CD4-positive, alpha-beta T cell treated with Interleukin-17A for 1 hour (primary cell): Measurements from ENCODE around the gene TCAF1.
A peak's percentile ranks its signal among the peaks of the same experiment; 100 is the strongest.
"Not testable (repeated sequence)": the region's sequence is repeated elsewhere in the genome, so short reads cannot be mapped to it uniquely, and the experiment has no call there.

Source experiments
- DNase-seq: peaks from one replicate; pipeline ENCODE4 v3.0.0-alpha.2; 2020

TCAF1 gene

DNA sequence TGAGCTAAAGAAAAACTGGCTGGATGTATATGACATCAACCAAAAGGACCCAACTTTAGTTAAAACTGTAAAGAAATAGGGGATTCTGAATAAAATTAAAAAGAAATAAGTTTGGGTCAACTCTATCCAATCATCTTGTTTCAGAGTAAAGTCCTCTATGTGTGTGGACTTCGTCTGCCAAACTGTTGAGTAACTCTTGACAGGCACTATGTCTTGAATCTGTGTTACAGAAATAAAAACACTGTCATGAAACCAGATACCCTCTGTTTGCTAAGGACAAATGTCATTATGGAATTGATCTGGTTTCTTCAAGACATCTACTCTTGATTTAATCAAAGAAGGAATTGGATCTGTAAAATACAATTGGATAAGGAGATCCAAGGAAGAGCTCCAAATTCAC is 46.5 kb downstream of the TCAF1 start:
- not testable (repeated sequence) for DNase-seq

DNA sequence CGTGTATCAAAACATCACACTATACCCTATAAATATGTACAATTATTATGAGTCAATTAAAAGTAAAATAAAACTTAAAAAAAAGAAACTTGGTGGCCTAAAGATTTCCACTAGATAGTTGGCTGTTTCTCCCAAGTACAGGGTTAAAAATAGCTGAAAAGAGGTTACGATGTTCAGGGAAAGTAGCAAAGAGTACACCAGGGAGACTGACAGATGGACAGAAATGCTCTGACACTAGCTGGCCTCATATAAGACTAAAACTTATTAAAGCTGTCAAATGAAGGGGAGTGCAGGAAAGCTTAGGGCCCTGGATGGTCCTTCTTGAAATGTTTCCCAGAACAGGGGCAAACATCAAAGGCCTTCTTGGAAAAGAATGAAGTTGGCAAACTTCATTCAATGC is 51.3 kb downstream of the TCAF1 start:
- no peak for DNase-seq

DNA sequence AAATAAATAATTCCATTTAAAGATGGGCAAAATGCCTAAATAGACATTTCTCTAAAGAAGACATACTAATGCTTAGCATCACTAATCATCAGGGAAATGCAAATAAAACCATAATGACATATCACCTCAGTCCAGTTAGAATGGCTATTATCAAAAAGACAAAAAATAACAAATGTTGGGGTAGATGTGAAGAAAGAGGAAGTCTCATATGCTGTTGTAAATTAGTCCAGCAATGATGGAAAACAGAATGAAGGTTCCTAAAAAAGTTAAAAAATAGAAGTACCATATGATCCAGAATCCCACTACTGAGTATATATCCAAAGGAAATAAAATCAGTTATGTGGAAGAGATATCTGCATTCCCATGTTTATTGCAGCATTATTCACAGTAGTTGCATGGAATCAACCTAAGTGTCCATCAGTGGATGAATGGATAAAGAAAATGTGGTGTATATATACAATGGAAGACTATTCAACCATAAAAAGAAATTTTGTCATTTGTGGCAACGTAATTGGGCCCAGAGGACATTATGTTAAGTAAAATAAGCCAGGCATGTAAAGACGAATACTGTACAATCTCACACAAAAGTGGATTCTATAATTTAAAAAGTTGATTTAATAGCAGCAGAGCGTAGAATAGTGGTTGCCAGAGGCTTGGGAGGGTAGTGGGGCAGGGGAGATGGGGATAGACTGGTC is 52.0 kb downstream of the TCAF1 start:
- DNase-seq = no peak

DNA sequence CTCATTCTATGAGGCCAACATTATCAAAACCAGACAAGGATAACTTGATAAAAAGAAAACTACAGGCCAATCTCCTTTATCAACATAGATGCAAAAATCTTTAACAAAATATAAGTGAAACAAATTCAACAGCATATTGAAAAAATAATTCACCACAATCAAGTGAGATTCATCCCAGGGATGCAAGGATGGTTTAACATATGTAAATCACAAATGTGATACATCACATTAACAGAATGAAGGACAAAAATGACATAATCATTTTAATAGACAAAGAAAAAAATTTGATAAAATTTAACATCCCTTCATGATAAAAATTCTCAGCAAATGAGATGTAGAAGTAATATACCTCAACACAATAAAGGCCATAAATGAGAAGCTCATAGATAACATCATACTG is 53.8 kb downstream of the TCAF1 start:
- no peak for DNase-seq

DNA sequence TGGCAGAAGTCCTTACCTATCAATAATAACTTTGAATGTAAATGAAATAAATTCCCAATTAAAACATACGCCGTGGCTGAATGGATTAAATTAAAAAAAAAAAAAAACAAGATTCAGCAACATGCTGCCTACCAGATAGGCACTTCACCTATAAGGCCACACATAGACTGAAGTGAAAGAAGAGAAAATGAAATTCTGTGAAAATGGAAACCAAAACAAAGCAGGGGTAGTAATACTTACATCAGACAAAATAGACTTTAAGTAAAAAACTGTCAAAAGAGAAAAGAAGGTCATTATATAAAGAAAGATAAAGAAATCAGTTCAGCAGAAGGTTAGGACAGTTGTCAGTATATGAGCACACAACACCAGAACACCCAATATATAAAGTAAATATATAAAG is 55.3 kb downstream of the TCAF1 start:
- DNase-seq = no peak

DNA sequence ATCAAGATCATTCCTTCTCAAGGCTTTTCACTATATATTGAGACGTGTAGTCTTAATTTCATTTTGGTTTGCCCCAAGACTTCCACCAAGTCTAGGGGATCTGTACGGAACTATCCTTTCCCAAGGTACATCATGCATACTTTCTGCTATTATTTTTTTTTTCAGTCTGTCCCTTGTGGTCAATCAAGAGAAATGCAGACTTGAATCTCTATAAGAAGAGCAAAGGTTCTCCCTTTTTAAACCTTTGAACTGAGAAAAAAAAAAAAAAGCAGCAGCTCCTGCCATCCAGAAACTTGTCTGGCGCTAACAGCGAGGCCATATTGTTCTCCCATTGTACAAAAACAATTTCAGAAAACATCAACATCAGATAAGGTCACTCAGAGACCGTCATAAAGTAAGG is 60.3 kb downstream of the TCAF1 start:
- not testable (repeated sequence) for DNase-seq

DNA sequence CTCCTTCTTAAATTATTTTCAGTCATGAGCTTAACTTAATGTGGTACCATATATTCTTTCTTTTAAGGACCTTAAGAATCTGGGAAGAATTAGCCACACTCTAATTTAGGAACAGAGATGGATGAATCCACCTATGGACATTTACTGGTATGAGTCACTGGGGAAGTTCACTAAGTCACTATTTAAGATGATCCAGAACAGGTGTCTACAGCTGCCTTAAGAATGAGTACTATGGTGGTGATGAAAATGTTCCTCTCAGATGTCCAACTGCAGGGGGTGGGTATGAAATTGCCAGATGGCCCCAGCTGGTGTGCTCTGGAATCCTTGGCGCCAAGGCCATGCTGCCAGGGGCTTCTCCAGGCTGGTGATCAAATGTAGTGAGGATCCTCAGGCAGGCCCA is 61.9 kb downstream of the TCAF1 start:
- not testable (repeated sequence) for DNase-seq

DNA sequence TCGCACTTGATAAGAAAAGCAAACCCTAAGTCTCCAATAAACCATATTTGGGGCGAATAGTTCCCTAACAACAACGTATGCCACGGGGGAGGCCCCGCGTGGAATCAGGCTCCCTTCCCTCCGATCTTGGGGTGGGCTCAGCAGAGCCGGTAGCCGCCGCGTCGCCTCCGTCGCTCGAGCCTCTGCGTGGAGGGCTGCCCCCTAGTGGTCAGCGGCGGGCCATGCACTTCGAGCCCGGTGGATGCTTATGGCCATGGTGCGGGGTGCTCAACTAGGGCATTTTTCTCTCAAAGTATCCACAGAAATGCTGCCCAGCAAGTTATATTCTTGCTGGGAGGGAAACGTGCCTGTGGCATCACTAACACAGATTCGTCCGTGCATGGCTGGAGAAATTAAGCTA is 64.8 kb downstream of the TCAF1 start:
- peak; percentile 93 for DNase-seq

DNA sequence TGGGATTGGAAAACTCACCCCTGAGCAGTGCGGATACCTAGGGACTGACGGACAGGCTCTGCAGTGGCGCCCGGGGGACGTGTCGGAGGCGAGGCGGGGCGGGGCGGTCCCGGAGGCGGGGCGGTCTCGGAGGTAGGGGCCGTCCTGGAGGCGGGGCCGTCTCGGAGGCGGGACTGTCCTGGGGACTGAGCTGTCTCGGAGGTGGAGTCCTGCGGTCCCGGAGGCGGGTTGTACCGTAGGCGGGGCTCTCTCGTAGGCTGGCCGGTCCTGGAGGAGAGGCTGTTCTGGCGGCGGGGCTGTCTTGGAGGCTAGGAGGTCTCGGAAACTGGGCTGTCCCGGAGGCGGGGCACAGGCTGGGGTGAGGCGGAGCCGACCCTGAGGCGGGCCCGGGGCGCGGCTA is 65.4 kb downstream of the TCAF1 start:
- DNase-seq = peak; percentile 91

DNA sequence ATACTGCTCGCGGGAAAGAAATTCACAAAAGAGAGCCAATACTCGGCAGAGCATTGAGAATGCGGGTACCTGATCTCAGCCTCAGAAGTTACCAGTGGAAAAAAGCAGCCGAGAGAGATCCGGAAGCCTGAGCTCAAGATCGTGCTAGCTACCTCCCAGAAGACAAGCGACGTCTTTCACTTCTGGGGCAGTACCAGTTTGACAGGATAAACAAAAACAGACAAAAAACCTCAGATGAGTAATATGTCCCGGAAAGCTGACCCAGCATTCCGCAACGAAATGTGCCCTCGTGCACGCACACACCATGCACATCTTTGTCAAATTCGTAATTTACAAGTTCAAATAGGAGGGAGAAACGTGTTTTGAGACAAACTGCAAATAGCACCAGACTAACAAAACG is 65.9 kb downstream of the TCAF1 start:
- not testable (repeated sequence) for DNase-seq

DNA sequence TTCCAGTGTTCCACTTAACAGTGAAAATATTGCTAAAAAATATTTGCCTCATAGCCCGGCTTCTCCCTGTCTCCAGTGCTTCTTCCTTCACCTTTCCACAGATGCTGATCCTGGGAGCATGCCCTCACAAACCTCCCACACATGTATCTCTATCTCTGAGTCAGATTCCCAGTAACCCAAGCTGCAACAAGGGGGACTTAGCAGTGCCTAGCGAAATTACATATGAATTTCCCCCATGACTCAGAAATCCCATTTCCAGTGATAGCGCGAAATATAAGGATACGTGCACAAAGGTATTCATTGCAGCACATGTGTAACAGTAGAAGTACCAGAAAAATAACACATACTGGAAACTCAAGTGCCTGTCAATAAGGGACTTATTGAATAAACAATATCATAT is 75.4 kb downstream of the TCAF1 start:
- not testable (repeated sequence) for DNase-seq

DNA sequence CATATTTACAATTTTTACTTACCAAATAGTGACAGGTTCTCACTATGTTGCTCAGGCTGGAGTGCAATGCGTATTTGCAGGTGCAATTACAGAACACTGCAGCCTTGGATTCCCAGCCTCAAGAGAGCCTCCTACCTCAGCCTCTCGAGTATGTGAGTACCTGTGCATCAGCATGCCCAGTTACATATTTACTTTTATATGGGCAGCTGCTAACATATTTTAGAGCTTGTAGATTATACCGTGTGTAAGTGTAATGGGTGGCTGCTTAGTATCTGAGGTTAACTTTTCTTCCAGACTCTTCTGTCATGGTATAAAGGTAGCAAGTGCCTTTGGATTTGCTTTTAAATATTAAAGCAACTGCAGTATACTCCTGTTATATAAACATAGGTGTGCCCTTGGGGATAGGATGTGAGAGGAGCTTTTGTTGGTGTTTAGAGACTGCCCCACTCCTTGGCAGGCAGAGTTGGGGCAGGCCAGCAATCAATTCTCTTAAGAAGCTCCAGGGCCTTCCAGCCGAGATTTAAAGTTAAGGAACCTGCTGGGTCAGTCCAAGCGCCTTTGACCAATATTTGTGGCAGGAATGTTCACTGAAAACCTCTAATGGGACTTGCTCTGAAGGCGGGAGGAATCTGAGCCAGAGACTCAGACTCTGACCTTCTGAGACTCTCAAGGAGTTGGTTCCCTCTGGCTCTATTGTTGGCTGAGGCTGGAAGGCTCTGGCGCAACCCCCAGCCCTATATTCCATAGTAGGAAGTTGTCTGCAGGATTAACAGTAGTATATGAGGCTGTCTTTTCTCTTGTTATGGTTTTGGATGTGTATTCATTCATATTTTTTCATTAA is 77.5 kb downstream of the TCAF1 start:
- not testable (repeated sequence) for DNase-seq

DNA sequence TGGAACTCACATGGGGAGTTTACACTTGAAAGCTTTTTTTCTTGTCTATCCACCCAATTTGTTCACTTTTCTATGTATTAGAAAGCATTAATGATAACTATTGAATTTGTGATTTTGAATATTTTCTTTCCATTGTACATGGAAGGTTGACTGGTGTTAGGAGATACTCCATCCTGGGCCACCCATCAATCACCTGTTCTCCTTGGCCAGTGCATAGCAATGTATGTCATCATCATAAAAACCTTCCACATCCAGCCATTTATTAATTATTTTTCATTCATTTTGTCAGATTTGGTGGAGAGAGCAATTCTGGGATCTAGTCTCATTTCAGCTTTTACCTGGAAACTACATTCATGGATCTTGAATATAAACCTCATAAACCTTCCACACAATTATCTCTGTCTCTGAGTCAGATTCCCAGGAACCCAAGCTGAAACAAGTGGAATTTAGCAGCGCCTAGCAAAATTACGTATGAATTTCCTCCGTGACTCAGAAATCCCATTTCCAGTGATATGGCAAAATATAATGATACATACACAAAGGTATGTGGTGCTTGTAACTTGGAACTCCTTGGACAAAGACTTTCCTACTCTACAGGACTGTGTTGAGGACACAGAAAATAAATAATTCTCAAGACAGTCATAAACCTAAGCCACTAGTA is 78.2 kb downstream of the TCAF1 start:
- not testable (repeated sequence) for DNase-seq

DNA sequence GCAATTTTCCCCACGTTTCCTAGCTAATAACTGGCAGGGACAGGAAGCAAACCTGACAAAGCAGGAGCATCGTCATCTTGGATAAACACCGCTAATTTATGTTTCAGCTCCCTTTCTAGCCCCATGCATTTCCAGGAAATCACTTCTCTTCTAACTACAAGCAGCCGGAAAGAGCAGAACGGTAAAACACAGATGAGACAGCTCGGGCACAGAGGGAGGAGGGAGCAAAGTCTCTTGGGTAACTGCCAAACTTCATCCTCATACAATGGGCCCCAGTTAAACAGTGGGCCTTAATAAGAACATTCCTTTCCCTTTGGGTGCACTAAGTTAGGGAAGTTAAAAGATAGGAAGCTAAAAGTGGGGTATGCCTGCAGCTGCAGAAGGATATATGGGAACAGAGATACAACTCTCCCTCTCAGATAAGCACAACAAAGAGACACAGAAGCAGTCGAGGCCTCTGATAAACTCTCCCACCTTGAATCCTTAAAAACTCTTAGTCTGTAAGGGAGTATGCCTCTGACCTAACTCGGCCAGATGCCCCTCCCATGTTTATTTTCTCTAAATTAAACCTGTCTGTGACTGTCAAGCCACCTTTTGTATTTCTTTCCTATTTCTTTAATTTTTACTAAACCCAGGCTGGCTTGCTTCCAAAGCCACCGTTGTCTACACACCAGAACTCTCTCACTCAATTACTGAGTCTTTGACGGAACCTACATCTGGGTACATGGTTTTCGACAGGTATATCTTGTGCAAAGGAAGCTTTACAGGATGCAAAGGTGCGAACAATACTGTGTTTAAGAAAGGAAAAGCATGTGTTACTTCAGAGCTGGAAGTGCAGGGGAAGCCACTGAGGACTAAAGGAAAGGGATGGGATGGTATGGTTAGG is 80.3 kb downstream of the TCAF1 start:
- not testable (repeated sequence) for DNase-seq

DNA sequence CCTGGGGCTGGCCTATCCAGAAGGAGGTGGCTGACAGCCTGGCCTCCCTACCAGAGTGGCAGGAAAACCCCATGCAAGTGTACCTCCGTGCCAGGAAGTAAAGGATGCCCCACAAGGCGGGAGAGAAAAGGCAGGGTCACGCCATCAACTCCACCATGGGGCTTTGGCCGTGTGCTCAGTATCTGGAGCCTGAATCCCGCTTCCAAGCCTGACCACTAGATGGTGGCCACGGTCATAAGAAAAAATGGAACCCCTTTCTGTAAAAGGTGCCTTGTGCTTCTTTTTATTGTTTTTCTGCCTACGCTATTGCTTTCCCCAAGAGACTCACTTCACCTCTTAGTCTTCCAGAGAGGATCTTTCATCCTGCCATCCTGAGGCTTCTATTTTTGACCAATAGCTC is 84.1 kb downstream of the TCAF1 start:
- DNase-seq = not testable (repeated sequence)

DNA sequence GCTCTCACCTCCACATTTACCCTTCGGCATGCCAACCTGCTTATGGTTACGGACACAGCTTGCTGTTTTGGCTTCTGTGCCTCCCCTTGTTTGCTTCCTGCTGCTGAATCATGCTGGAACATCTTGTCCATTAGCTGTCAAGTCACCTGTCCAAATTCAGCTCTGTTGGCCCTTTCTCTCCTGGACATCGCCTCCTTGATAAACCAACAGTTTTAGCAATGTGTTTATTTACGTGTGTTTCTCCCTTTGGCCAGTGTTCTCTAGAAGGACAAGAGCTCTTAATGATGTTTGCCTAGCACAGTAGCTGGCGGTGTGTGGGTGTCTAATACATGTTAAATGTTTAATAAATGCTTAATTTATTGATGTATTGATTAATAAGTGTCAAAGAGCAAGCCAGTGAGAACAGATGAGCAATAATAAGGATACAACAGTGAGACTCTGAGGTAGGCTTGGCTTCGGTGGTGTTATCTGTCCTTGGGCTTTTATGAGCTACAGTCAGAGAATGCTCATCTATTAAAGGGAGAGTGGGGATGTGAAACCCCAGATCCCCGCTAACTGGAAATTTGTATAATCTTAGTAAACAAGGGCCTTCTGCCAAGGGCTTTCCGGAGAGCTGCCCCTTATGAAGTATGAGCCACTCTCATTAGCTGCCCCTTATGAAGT is 85.4 kb downstream of the TCAF1 start:
- DNase-seq = not testable (repeated sequence)

DNA sequence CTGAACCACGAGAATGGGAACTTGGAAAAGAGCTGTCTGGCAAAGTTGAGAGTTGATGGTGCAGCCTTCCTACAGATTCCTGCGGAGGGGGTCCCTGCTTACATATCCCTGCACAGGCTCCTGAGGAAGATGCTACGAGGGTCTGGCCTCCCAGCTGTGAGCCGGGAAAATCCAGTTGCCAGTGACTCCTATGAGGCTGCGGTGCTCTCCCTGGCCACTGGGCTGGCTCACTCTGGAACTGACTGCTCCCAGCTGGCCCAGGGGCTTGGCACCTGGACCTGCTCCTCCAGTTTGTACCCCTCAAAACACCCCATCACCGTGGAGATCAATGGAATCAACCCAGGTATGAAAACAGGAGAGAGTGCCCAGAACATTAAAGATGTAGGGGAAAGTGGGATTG is 91.3 kb downstream of the TCAF1 start:
- DNase-seq = not testable (repeated sequence)

DNA sequence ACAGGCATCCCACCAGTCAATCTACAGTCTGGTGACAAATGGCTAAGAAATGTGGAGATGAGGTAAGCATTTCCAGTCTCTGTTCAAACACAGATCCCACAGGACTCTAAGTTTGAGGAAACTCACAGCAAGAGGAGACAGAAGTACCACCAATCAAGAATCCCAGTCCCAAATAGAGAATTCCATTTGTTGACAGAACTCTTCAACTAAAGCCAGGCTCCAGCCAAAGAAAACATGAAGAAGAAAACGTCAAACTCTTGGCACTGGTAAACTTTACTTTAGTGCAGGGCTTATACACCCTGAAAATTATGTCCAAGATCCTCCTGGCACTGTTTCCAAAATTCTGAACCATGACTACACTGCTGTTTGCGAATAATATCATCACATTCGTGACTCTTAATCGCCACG is 95.3 kb downstream of the TCAF1 start:
- DNase-seq = not testable (repeated sequence)
